Activated CD4-positive, alpha-beta T cell treated with anti-CD3 and anti-CD28 coated beads for 4 hours (primary cell): ENCODE results near the gene FRMD4A.

ENCODE experiments used
- DNase-seq, 2 donors: peaks; one replicate each; pipeline ENCODE4 v3.0.0-alpha.2; 2020

Gene FRMD4A

GRCh38 chr10:14009371-14010100 is 321.2 kb downstream of the FRMD4A start:
- peak; percentile 71 to 84 for DNase-seq

GRCh38 chr10:14008740-14009080 is 322.0 kb downstream of the FRMD4A start:
- no peak for DNase-seq

- no peak for DNase-seq
Measured at GRCh38 chr10:14004536-14004935, 326.2 kb downstream of the FRMD4A start.

- DNase-seq: no peak
Measured at GRCh38 chr10:14003517-14004184, 327.1 kb downstream of the FRMD4A start.

DNA sequence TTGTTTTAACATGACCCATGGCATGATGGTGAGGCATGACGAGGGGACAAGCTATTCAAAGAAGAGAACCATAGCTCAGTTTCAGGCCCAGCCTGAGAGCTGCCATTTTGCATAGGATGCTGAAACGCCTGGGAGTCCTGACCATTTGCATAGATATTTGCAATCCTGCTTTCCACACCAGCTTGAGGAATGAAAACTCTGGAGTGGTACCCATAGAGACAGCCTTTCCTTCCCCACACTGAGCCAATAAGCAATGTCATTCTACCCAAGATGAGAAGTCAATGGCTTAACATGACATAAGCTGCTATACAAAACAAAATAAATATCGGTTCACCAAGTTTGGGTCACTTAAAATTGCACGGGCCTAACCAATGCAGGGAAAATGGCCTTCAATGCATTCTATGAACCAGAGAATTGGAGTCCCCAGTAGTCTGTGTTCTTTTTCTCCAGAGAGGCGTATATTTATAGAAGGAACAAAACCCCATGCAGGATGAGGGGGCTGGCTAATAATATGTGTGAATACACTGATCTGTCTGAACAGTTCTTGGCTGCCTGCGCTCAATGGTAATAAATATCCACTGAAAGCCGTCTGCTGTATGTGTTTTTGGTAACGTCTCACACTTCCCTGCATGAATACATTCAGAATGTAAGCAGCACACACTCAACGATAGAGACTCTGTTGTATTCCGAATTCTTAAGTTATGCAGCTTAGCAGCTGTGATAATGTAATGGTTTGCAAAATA is 329.3 kb downstream of the FRMD4A start:
- no peak for DNase-seq

DNA sequence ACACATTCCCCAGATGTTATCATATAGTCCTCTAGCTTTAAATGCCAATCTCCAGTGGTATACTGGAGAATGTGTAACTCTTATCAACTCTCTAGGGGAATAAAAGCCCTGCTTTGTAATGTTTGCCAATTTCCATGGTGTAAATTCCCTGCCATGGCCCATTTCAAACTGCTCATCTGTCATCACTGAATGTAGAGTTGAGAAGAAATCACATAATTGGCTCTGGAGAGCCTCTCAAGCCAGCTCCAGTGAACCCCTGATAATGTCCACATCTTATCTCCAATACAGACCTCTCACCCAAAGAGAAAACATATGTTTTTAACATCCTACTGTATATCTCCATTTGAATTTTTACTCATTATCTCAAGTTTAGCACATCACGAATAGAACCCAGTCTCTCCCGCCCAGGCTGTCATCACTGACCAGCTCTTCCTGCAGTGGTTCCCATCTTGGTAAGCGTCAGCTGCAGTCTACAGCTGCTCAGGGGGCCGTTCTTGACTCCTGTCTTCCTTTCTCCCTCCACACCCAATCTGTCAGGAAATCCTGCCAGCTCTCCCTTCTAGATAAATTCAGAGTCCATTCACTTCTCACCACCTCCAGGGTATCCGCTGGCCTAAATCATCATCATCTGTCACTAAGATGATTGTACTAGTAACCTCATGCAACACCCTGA is 332.4 kb downstream of the FRMD4A start:
- no peak for DNase-seq

- DNase-seq: no peak
Measured at GRCh38 chr10:13997650-13998049, 333.1 kb downstream of the FRMD4A start.

GRCh38 chr10:13994932-13995331 is 335.8 kb downstream of the FRMD4A start:
- DNase-seq: no peak

- DNase-seq: no peak
Measured at GRCh38 chr10:13993673-13994089, 337.0 kb downstream of the FRMD4A start.

DNA sequence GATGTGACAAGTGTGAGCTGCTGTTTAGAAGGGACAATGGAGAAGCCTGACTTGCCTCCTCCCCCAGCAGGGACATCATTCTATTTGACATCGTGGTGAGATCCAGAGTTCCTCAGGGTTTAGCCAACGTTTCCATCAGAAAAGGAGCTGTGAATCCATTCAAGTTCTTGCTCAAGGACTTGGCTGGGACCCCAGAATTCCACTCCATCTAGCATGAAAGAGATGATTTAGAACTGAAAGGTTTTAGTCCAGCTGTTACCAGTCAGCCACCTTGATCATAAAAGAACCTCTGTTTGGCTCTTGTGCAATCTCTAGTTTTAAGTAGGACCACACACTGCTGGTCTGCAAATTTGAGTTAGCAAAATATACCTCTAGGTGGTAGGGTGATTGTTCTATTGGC is 337.6 kb downstream of the FRMD4A start:
- no peak for DNase-seq

DNA sequence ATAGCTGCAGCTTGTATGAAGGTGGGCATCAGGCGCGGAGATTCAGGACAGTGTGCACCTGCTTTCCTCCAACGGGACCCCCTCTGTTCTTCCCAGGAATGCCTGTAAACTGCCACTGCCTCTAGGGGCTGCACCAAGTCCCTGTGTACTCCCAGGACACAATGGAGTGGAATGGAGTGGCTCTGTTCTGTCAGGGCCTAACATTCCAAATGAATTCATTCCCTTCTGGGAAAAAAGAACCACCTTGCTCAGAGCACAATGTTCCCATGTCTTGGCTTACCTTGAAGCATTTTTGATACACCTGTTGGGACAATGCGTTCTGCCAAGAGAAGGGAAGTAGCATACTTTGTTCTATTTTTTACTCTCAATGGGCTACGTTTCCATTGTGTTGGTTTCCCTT is 339.4 kb downstream of the FRMD4A start:
- no peak for DNase-seq

DNA sequence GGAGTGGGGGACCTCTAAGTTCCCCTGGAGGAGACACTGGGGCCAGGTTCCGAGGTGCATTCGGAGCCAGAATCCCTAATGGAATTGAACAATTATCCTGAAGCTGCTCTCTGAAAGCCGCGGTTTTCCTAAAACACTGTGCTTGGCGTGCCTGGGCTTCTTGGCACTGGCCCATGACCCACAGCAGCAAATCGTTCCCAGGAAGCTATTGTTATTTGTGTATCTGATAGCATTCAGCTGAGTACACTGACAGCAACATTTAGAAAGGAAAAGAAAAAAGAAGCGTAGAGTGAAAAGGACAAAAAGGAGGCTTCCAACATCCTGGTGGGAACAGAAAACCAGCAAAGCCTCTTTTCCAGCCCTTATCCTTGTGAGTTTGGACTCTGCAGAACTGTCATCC is 339.8 kb downstream of the FRMD4A start:
- no peak for DNase-seq

GRCh38 chr10:13990392-13990805 is 340.3 kb downstream of the FRMD4A start:
- DNase-seq: no peak

DNA sequence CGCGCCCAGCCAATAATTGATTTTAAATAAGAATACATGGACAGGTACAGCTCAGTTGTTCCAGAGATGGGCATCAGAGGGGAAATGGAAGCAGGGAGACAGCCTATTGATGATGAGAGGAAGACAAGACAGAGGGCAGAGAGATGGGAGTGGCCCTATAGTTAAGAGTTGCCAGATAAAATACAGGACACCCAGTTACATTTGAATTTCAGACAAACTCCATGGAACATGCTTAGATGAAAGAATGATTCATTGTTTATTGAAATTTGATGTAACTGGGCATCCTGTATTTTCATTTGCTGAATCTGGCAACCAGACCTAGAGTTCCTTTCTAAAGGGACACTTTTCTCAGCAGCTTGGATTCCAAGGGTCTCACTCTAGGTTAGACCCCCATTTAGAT is 341.1 kb downstream of the FRMD4A start:
- DNase-seq: no peak

DNA sequence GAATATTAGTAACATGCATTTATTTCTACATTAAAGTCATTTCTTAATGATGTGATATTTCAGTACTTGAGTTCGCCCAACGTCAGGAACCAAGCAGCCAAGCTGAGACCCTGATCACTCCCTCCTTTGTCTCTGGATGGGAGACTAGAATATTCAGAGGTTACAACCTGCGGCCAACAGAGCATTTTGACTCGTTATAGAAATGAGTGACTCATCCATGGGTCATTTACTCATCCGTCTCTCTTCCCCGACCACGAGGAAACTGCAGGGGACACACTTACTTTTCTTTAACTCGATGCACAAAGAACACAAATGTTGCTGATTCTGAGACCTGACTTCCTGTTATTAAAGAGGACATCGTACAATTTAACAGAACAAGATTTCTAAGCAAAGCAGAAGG is 343.3 kb downstream of the FRMD4A start:
- no peak for DNase-seq

DNA sequence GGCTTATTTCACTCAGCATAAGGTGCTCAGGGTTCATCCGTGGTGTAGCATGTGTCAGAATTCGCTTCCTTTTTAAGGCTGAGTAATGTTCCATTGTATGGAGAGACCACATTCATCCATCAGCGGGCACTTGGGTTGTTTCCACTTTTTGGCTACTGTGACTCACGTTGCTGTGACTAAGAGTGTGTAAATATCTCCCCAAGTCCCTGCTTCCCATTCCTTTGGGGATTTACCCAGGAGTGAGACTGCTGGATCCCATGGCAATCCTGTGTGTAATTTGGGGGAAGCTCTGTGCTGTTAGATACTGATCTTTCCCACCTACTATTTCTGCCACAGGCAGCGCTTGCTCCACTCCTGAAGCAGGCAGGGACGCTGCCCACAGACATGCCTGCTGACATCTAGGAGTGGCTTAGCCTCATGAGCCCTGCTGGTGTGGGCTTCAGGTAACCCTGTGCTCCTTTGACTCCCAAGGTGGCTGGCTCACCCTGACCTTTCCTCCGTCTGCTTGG is 346.0 kb downstream of the FRMD4A start:
- no peak for DNase-seq

GRCh38 chr10:13983035-13983434 is 347.7 kb downstream of the FRMD4A start:
- no peak for DNase-seq

GRCh38 chr10:13978533-13979115 is 352.1 kb downstream of the FRMD4A start:
- DNase-seq: no peak

DNA sequence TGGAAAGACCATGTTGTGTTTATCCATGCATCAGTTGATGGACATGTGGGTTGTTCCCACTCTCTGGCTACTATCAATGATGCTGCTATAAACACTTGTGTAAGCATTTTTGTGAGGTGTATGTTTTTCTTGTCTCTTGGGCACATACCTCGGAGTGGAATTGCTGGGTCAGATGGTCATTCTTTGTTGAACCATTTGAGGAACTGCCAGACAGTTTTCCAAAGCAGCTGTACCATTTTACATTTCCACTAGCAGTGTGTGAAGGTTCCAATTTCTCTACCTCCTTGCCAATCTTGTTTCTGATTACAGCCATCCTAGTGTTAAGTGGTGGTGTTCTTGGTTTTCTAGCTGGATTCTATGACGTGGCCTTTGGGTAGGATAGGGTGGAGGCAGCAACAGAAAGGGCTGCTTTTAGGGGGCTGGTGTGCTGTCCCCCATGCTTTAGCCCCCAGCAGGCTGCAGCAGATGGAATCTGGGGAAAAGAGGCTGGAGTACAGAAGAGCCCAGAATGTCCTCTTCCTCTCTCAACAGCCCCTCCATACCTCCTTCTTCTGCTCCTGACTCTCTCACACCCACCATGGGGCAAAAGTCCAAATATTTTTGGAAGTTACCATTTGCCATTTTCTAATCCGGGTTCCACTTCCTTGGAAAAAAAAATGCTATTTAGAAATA is 352.7 kb downstream of the FRMD4A start:
- no peak for DNase-seq

DNA sequence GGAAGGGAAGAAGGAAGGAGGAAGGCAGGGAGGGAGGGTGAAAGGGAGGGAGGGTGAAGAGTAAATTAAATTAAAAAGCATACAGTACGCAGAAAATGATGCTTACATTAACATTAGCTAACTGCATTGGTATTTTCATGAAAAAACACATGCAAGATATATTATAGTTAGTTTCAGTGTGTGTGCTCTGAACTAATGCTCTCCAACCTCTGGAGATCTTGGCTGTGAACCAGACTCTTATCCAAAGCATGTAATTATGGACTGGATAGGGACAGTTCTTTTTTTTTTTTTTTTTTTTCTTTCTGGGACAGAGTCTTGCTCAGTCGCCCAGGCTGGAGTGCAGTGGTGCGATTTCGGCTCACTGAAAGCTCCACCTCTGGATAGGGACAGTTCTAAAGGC is 357.0 kb downstream of the FRMD4A start:
- no peak for DNase-seq

- no peak for DNase-seq
Measured at GRCh38 chr10:13972609-13973008, 358.1 kb downstream of the FRMD4A start.
